Ramos (cell line): ENCODE measurements around the gene MACROD1.

Experiments
- in situ Hi-C: fragments of 300-500 bp; cut with MboI; formaldehyde crosslinking; loops from one replicate; pipeline ENCODE4 v1.14.3; 2022; ENCODE audit warnings: low sequenced_read_pairs; ENCODE audit not compliant: unreplicated experiment

The MACROD1 gene

DNA sequence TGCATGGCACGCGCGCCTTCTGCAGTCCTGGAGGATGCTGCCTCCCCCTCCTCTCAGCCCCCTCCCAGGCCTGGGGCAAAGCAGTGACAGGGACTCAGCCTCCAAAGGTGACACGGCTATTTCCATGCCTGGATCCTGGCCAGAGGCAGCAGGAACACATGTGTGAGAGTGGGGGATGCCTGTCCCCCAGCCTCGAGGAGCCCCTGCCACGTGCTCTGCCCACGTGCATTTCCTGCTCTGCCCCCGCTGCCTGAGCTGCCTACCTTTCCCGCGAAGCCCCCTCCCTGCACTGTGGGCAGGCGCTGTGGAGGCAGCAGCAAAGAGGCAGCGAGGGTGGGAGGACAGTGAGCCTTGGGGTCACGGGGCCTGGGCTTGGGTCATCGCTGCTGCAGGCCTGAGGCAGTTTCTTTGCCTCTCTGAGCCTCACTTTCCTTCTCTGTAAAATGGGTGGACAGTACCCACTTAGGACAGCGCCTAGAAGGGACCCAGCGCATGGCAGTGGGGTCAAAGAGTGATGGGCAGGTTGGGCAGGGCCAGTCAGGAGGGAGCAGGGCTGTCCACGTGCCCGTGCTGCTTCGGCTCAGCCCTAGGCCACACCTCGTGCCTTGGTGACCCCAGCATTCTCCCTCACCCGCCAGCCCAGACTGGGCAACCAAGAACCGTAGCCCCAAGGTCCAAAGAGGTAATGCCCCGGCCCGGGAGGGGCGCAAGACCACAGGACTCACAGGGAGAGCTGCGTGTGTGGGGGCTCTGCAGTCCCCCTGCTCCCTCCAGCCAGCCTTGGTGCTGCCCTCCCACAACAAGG, 81.6 kb downstream of the MACROD1 start:
- in situ Hi-C loops, result no loop called here

DNA sequence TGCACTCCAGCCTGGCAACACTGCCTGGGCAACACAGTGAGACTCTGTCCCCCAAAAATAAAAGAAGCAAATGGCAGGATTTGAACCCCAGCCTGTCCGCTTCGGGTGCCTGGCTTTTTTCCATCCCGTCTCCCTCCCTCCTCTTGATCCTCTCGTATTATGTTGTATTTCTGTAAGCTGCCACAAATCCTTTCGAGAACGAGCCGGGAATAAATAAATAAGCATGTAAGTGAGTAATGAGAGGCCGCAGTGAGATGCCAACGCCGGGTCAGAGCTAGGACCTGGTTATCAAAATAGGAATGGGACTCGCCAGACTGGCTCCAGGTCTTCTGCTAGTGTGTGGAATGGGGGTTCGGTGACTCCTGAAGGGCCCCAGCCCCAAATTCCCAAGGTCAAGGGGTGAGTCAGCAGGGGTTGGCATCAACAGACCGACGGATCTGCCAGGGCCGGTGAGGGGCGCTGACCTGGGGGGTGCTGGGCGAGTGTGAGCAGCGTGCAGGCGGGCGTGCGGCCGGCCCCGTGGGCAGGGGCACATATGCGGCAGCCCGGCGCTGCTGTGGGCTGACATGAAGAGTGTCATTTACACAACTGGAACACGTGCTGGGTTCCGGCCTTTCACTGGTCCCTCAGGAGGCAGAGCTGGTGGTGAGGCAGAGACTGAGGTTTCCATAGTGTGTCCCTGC, 82.4 kb downstream of the MACROD1 start:
- in situ Hi-C loops, result no loop called here

DNA sequence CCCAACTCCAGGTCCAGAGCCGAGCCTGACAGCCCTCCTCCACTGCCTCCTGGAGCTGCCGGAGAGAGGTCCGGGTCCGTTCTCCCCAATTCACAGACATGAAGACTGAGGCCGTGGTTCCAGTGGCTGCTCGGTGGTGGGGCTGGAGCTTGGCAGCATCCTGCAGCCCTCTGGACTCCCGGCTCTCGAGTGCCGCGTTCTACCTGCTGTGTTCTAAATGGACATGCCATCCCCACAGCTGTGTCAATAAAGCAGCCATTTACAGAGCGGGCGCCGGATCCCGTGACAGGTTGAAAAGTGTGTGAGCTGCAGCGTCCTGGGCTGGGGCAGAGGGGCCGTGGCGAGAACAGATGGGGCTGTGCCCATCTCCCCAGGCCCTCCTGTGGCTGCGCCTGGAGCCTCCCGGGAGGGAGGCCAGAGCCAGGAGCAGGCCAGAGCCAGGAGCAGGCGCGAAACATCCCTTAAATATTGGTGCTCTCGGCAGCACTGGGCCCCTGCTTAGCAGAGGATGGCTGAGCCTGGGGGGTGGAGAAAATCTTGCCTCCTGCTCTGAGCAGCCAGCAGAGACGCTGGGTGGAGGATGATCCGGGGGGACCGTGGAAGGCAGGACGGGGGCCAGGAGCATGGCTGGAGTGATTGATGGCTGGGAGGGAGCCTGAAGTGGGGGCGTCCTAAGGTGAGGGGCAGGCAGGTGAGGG, 84.0 kb downstream of the MACROD1 start:
- in situ Hi-C loops, result no loop called here

DNA sequence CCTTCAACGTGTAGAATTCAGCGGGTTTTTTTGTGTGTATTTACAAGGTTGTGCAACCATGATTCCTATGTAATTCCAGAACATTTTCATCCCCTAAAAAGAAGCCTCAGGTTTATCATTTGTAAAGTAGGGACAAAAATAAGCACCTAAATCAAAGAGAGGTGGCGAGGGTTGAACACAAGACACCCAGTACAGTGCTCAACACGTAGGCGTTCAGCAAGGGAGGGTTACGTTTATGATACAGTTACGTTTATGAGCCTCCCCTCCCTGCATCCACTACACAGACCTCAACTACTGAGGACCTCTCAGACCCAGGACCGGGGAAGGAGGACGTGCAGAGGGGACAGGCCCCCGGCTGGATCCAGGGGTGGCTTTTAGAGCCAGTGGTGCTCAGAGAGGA, 85.5 kb downstream of the MACROD1 start:
- in situ Hi-C loops, result no loop called here

DNA sequence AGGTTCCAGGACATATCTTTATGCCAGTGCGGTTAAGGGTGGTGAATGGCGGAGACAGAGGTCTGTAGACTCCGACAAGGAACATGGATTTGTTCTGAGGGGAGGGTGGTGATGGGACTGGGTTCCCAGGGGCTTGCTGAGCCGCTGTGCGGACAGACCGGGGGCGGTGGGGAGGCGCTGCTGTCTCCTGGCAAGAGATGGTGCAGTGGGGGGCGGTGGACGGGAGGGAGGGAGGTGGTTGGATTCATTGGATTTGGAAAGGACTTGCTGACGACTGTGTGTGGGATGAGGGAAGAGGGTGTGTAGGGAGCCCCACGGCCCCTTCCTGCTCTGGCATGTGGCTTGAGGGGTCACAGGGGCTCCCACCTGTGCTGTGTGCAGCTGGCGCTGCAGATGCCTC, 87.0 kb downstream of the MACROD1 start:
- in situ Hi-C loops, result no loop called here

DNA sequence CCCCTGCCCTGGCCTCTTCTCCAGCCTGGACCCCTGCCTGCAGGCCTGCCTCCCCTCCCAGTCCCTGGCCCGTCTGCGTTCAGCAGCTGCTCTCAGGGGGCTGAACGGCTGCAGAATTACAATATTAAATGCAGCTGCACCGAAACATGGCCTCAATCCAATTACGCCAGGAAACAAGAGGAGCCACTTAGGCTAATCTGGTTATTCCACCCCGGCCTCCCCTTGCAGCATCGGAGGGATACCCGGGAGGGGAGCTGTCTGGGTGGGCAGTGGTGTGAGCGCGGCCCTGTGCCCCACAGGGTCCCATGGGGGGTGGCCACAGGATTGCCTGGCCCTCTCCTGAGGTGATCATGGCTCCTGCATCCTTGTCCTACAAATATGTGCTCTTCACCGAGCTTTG, 87.6 kb downstream of the MACROD1 start:
- in situ Hi-C loops, result no loop called here

DNA sequence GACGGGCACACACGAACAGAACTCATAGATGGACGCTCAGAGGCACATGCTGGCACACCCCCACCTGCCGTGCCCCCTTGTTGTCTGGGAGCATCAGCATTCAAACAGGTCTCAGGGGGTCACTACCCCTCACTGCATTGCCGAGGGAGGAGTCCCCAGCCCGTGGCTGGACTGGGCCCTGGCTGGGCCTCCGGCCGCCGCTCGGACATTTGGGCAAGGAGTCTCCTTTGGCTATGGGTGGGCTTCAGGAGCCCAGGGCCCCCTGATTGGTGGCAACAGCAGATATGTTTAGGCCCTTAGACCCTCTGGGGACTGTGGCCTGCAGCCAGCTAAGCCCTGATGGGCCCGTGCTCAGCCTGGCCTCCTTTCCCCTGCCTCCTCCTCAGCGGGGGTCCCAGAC, 88.3 kb downstream of the MACROD1 start:
- in situ Hi-C loops, result no loop called here

DNA sequence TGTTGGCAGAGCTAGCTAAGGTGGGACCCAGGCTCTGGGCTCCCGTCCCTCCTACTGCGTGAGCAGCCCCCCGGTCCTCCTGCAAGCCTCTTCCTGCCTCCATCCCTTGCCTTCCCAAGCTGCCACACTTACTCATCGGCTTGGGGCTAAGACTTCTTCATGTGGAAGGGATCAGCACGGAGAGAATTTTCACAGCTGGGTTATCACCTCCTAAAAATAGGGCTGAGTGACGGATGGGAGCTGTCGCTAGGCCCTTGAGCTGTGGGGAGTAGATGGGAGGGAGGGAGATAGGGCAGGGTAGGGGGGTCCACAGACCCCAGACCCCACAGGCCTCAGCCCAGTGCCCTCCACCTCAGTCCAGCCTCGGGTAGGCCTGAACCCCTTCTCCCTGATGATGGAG, 89.2 kb downstream of the MACROD1 start:
- in situ Hi-C loops, result no loop called here

DNA sequence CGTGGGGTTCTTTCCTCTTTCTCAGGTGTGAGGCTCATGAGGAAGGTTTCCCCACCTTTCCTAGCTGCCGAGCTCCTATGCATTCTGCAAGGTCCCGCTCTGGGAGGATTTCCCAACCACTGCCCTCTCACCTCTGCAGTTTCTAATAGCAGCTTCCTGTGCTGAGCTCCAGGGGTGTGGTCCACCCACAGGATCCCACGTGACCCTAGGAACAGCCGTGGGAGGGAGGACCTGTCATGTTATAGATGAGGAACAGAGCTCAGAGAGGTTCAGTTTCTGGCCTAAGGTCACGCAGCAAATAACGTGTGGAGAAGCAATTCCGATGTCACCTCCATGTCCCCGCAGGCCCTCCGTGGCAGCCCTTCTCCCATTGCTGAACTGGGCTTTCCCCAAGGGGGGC, 91.7 kb downstream of the MACROD1 start:
- in situ Hi-C loops, result no loop called here

DNA sequence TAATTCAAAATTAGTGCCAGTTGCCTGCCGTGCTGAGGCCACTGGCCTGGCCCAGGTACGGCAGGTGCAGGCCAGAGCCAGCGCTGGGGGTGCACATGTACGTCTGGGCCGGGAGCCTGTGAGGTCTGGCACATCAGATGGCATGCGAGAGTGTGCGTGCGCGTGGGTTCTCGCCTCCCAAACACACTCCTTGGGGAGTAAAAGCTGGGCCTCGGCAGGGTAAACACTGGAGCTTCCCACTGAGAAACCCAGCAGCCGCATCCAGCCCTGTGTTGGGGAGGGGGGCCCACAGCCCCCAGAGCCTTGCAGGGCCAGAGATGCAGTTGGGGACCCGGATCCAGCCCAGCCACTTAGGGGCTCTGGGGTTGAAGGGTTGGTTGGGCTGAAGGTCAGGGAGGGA, 92.4 kb downstream of the MACROD1 start:
- in situ Hi-C loops, result no loop called here

DNA sequence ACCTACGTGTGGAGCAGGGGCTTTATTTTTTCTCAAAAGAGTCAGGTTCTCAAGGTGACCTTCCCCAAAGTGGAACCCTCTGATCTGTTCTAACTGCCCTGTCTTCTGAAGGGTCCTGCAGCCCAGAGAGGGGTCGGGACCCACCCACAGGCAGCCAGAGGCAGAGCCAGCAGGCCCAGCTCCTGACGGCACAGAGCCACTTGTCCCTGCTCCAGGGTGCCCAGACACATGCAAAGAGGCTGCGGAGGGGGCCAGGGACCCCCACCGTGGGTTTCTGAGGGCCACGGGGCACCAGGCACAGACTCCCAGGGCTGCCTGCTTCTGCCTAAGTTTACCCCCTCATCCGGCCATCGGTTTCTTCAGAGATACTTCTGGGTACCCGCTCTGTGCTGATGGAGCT, 93.0 kb downstream of the MACROD1 start:
- in situ Hi-C loops, result no loop called here

DNA sequence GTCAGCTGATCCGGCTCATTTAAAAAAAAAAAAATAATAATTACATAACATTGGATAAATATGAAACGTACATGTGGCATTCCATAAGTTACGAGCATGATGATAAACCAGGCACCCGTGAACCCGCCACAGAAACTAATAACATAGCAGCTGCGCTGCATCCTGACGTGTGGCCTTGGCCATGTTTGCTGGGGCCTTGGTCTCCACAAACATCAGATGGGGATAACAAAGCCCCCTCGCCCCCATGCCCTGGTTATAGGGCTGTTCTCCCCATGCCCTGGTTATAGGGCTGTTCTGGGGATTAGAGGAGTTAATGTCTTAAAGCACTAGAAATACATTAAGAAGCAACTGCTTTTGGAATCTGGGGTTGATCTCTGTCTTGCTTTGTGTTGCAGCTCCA, 93.5 kb downstream of the MACROD1 start:
- in situ Hi-C loops, result no loop called here

DNA sequence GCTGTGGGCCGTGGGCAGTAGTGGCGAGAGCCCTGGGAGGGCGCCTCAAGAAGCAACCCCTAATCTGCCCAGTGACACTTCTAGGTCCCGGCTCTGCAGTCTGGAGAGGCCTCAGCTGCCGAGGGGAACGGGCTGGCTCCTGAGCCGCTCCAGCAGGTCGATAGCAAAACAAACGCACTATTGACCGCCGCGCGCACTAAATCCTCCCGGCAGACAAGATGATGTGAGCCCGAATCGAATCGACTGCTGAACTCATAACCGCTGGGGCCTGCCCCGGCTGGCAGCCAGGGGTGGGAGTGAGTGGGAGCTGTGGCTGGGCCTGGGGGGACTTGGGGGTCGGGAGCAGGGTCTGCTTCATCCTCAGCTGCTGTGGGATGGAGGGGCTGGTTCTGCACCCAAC, 94.1 kb downstream of the MACROD1 start:
- in situ Hi-C loops, result no loop called here

DNA sequence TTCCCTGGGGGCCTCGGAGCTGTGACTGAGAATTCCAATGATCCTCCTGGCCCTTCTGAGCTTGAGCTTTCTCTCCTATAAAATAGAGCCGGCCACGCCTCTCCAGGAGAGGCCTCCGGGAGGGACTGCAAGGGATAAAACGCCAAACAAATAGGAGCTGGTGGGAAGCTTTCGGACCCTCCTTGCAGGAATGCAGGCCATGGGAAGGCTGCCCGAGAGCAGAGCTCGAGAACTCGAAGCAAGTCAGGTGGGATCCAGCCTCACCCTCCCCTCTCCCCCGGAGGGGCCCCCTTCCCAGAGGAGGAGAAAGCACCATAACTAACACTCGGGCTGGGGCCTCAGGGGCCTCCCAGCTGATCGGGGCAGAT, 95.6 kb downstream of the MACROD1 start:
- in situ Hi-C loops, result no loop called here

DNA sequence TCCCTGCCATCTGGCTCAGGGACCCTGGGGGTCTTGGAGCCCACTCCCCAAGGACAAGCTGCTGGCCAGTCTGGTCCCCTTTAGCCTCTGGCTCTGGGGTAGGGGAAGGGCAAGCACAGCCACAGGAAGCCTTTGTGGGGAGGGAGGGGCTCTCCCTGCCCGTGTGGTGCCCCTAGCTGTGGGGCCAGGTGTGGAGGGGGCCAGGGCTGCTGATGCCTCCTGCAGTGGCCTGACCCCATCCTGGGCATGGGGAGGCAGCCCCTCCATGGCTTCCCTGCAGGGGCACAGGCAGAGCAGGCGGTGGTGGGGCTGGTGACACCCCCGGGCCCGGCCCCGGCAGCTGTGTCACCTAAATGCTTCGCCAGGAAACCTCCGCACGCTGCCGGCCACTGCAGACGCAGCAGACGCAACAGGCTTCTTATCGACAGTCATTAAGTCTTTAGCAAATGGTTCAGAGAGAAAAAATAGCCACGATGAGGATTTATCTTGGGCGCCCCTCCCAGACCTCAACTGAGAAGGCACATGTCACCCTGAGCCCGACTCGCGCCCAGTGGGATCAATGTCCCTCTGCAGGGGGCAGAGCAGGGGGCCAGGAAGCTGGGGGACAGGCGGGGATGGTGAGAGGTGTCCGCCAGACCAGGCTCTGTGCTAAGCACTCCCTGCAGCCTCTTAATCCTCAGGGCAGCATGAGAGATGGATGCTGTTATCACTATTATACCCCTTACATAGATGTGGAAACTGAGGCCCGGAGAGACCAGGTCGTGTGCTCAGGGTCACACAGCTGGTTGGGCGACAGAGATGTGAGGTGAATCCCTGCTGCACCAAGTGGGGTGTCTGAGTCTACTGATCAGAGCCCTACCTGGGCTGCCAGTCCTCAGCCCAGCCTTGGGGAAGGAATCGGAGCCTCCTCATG, 96.3 kb downstream of the MACROD1 start:
- in situ Hi-C loops, result no loop called here

DNA sequence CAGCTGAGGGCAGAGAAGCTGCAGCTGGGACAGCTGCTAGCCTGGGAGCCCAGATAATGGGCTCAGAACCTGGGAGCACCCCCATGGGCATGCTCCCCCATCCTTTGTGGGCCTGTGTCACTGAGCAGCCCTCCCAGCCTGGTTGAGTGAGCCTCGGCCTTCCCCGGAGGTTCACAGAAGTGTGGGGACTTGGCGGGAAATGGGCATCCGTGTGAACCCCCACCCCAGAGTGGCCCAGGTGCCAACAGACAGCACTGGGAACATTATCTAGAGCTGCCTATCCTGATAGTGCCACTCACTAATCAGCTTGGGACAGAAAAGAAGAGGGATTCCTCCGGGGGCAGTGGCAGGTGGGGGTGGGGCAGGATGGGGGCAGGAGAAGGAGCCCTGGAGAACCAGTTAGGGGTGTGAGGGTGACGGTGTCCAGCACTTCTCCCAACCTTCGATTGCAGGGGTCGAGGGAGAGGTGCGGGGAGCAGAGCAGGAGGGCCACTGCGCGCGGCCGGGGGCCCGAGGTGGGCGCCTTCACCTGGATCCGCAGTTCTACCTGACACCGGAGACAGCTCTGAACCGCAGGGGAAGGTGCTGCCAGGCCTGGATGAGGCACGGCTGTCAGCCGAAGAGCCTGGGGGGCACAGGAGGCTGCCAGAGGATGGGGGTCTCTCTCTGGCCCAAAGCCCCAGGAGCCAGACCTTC, 97.1 kb downstream of the MACROD1 start:
- in situ Hi-C loops, result no loop called here

DNA sequence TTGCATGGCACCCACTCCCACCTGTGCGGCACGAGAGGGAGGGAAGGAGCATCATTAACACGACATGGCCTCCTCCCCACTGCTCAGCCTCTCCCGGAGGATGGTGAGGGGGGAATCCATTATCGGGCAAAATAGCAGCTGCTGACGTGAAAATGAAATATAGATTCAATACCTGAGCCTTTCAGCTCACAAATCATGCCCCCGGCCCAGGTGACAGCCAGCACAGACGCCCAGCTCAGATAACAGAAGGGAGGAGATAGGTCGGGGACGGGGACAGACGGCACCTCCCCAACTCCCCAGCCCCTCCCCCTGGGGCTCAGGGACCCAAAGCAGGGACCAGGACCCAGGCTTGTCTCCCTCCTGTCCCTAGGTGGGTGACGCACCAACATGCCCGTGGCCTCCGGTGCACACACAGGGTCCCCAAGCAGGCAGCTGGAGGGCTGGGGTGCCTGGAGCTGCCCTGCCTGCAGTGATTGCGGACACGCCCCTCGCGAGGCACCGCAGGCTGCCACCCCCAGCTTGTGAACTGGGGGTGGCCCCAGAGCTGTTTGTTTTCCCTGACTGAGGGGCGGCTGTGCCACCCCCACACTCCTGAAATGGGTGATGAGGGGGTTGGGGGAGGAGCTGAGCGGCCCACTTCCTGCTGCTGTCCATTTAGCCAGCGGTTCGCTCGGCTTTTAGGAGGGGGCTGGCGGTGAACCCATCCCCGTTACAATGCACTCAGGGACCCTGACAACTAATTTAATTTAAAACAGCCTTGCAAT, 98.5 kb downstream of the MACROD1 start:
- in situ Hi-C loops, result no loop called here

DNA sequence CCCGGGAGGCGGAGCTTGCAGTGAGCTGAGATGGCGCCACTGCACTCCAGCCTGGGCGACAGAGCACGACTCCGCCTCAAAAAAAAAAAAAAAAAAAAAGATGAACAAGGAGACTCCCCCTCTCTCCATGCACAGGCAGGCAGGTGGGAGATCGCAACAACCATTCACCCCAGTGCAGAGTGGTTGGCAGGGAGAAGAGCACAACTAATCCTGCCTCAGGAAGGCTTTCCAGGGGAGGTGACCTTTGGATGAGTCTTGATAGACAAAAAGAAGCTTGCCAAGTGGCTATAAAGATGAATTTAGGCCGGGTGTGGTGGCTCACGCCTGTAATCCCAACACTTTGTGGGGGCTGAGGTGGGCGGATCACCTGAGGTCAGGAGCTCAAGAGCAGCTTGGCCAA, 100.2 kb downstream of the MACROD1 start:
- in situ Hi-C loops, result no loop called here

DNA sequence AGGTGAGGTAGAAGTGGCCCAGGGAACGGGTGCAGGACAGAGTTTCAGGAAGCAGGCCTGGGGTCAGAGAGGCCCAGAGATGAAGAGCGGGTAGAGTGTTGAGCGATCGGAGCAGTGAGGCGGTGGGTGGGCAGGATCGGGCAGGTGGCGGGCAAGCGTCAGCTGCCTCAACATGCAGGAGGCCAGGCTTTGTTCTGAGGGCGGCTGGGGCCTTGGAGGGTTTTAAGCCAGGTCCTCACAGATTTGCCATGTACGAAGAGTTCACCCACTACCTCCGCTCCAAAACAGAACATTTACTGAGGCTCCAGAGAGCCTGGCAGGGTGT, 100.8 kb downstream of the MACROD1 start:
- in situ Hi-C loops, result no loop called here
